Measurements from ENCODE around the gene GPR26.

GPR26 gene

GRCh38 chr10:123649676-123650075 lies 16.5 kb upstream of the GPR26 start:
- no peak for DNase-seq

- DNase-seq, result no peak
These were observed 14.6 kb upstream of the GPR26 start for GRCh38 chr10:123651421-123652047.

- DNase-seq, result no peak
These were observed 10.4 kb upstream of the GPR26 start for GRCh38 chr10:123655751-123656150.

GRCh38 chr10:123663522-123663921 lies 2.6 kb upstream of the GPR26 start:
- no peak for DNase-seq

- no peak for DNase-seq
These were observed 466 bp upstream of the GPR26 start for GRCh38 chr10:123665491-123666286.

- DNase-seq, result no peak
These were observed 3.7 kb downstream of the GPR26 start for GRCh38 chr10:123669886-123670285.

DNA sequence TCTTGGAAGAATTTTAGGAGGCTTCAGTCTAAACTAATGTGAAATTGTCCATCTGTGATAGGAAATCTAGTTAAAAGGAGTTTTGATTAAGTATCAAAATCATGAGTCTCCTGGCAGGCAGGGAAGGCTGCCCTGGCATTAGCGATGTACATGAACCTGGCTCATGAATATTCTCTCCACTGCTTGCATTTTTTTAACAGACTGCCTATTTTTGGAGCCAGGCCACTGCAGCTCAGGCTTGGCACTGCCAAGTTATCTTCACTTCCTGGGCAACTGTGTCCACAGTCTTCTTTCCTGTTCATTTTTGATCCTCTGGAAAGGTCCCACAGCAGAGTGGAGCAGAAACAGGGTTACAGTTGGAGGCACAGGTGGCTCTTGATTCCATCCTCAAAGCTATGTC lies 7.0 kb downstream of the GPR26 start:
- DNase-seq, result no peak

DNA sequence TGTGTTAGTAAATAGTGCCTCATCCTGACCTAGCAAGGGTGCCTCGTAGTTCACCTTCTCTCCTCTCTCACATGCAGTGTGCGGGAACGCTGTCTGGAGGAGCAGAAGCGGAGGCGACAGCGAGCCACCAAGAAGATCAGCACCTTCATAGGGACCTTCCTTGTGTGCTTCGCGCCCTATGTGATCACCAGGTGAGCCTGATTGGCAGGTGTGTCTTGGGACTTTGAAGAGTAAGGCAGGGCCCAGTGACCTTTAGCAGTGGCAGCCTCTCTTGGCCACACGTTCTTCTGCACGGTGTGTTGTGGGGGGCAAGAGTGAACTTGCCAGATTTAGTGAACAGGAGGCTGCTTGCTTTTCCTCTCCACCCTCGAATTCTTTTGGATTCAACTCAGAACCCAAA lies 8.6 kb downstream of the GPR26 start:
- no peak for DNase-seq

DNA sequence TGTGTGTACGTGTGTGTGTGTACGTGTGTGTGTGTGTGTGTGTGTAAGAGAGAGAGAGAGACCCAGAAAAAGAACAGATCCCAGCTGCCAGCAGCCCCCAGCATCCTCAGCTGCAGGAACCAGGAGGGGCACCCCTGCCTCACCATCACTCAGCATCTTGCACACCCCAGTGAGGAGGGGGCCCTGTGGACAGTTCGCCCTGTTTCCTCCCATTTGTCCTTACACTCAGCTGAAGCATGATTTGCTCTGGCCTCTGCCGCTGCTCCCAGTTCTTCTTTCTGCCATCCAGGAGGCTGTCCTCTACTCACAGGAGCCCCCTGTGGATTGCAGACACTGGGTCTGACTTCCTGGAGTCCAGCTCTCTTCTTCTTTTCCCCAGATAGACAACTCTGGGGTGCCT lies 9.7 kb downstream of the GPR26 start:
- DNase-seq, result no peak

DNA sequence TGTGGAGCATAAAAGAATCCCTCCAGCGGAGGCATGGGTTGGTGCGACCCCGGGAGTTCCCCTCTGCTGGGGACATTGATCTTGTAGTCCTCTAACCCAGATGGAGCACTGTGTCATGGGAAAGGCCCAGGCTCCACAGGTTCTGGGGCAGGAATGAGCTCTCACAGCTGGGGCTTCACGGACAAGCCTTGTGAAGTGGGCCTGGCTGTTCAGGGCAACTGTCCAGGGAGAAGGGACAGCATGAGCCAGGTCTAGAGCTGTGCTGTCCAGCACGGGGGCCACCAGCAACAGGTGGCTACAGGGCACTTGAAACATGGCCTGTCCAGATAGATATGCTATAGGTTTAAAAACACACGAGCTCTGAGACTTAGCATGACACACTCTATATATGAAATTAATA lies 11.4 kb downstream of the GPR26 start:
- DNase-seq, result no peak

DNA sequence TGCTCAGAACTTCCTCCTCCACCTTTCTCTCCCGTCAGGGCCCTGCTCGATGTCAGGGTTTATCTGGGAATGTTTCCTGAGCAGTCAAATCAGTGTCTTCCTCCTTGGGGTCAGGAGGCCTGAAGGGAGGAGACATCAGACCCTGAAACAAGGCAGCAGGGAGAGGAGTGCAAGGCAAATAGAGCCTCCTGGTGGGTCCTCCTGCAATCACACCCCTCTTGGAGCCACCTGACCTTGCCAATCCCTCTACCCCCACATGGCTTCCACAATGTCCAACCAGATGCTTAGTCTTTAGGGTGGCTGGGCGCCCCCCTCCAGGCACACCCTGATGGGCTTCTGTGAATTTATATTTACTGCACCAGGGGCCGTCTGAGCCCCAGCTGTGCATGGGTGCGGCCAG lies 12.2 kb downstream of the GPR26 start:
- DNase-seq, result no peak

DNA sequence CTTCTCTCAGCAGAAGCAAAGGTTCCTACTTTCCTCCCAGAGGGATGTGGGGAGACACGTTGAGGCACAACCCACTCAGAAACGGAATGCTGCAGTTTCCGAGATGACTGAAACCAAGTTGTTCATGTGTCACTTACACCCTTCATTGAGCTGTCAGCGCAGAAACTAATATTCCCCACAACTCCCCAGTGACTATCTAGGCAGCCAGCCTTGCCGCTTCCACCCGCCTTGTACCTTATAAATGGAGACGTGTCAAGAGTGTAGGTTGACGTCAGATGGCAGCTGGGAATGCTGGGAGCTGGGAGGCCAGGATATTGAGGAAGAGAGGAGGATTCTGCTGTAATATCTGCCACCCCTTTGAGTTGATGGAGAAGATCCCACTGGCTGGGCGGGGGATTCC lies 15.1 kb downstream of the GPR26 start:
- no peak for DNase-seq

DNA sequence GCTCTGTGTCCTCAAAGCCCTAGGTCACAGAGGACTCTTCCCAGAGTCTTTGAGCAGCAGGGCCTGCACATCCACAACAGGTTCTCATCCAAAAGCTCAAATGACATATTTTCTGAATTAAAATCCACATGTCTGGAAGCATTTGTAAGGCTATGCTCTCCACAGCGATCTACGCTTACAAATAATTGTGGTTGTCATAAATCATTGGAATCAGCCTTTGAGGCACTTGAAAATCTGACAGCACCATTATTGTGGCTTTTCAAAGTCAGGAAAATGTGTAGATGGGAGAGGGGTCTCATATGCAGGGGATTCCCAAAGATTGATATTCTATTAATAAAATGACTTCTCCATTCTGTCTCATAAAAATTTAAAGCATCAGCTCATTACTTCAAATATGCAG lies 16.3 kb downstream of the GPR26 start:
- no peak for DNase-seq

DNA sequence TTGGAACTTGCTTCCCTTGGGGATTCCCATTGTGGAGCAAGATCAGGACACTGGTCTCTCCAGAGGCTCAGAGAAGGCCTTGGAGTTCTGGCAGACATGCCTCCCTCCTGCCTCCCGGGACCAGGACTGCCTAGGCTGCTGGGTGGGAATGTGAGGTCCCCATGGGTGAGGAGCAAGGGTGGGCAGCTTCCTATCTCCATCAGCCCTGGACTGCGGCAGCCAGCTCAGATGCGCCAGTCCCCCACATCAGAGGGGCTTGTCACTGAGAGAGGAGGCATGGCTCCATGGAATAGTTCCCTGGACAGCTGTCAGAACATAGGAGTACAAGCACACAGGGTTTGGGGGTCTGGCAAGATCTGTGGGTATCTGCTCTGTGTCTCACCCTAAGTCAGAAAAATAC lies 17.3 kb downstream of the GPR26 start:
- DNase-seq, result no peak

- DNase-seq, result no peak
These were observed 17.7 kb downstream of the GPR26 start for GRCh38 chr10:123683865-123684264.

DNA sequence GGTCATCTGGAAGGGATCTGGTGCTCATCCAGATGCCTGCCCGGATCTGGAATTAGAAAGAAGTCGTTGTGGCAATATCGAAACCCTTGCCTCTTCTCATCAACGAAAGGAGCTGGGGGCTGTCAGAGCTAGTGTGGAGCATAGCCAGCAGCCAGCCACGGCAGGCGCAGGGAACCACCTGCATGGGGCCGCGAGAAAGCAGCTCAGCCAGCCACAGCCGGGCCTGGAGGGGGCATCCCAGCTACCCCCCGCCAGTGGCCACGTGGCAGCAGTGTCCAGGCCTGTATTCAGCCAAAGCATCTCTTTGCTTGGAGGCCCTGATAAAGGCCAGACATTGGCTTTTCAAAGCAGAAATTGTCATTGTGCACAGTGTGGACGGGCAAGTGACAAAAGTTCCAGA lies 19.1 kb downstream of the GPR26 start:
- no peak for DNase-seq

DNA sequence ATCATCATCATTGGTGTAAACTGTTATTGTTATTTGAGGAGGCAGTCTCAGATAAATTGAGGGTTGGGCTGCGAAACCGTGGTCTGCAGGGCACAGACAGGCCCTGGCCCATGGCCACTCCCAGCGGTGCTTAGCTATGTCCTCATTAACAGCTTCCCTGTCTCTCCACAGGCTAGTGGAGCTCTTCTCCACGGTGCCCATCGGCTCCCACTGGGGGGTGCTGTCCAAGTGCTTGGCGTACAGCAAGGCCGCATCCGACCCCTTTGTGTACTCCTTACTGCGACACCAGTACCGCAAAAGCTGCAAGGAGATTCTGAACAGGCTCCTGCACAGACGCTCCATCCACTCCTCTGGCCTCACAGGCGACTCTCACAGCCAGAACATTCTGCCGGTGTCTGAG lies 21.6 kb downstream of the GPR26 start:
- no peak for DNase-seq

DNA sequence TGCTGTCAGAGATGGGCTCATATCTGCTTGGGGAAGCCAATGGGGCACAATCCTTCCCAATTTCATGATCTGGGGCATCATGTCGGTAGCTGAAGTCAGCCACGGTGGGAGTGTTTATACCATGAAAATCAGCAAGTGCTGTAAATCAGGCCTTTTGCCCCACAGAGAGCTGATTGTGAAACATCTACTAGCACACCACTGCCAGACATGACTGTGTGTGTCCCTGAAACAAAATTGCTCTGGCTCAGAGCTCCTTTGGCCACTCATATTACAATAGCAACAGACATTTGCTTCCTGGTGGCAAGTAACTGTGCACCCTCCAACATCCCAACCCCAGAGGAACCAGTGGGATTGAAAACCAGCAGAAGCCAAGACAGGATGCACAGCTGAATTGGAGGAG lies 23.7 kb downstream of the GPR26 start:
- DNase-seq, result no peak

DNA sequence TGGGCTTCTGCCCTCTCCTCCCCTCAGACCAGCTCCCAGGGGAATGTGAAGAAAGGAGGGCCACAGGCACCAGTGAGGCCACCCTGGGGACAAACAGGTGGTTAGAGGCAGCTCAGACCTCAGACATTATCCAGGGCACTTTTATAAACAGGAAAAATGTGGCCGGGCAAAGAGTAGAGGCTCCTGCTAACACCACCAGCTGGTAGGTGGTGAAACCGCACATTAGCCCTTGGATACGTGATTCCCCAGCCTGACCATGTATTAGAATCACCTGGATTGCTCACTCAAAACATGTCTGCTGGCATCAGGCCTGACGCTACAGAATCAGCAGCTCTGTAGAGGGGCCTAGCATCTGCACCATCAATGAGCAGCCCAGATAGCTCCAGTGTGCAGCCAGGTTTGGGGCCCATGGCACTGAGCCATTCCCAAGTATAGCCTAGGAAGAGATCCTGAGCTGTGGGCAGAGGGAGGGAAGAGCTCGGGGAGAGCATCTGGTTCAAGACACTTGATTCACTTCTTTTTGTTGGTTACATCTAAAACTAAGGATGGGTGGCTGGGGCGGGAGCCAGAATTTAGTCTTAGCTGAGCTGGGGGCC lies 37.1 kb downstream of the GPR26 start:
- DNase-seq, result no peak

- DNase-seq, result no peak
These were observed 37.9 kb downstream of the GPR26 start for GRCh38 chr10:123704076-123704475.

DNA sequence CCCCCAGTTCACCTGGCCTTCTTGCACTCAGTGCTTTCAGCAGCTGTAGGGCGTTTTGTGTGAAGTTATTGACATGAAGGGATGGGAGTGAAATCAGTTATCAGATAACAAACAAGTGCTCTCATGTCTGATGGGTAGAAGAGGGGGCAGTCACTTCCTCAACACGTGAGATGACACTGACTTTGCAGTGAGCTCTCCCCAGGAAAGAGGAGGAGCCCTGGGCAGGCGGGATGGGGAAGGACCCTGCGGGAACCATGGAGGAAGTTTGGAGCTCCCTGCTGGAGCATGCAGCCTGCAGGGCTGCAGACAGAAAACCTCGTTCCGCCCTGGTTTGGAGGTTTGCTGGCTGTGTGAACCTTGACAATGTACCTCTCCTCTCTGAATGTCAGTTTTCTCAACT lies 38.7 kb downstream of the GPR26 start:
- no peak for DNase-seq

DNA sequence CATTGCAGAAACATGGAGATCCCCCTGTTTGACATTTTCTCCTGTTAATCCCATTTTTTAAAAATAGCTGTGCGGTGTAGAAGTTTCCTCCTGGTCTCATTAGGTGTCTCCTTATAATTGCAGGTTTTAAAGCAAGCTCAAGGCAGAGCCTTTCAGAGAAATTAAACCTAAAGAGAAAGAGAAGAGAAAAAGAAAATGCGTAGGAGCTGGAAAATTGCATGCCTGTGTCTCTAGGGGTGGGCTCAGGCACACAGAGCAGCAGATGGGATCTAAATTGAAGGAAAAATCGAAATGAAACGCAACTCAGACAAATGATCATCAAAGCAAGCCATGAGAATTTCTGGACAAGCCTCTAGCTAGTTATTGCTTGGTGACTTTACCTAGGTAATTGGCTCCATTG lies 40.1 kb downstream of the GPR26 start:
- DNase-seq, result no peak

DNA sequence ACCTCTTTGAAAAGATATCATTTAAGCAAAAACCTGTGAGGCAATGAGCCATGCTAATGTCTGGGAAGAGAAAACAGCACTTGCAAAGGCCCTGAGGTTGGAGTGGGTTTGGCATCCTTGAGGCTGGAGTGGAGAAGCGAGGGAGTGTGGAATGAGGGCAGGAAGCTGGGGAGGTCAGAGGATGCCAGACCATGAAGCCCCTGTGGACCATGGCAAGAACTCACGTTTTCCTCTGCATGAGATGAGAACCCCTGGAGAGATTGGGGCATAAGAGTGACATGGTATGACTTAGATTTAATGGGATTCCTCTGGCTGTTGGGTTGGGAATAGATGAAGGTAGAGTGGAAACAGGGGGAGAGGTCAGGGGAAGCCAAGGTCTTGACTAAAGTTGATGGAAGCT lies 49.4 kb downstream of the GPR26 start:
- no peak for DNase-seq

DNA sequence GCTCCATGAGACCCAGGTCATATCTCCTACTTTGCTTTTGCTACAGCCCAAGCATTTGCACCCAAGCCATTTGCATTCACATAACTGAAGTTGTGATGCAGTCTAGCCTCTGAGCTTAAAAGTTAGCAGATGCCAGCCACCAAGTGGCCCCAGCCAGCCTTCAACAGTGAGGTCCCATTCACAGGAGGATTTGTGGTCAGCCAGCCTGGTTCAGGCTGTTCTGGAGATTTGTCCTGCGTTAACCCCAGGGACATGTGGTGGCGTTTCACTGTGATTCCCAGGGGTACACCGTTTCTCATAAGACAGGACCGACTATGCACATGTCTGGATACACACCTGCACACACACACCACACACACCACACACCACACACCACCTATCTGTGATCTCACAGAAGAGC lies 51.2 kb downstream of the GPR26 start:
- DNase-seq, result no peak

Measured in NK-92 treated with Interleukin-12 subunit alpha and Interleukin-12 subunit beta, amount 100 ng/mL, for 24 hours (cell line).